ENCODE data around the gene SOD1. TPM values are rescaled to one million over a fixed set of nuclear protein-coding genes. Genes with fewer than 3 reads are reported as not detected.

SOD1 gene
- total RNA-seq, 1 donor from 2014 or later, result 314 TPM

DNA sequence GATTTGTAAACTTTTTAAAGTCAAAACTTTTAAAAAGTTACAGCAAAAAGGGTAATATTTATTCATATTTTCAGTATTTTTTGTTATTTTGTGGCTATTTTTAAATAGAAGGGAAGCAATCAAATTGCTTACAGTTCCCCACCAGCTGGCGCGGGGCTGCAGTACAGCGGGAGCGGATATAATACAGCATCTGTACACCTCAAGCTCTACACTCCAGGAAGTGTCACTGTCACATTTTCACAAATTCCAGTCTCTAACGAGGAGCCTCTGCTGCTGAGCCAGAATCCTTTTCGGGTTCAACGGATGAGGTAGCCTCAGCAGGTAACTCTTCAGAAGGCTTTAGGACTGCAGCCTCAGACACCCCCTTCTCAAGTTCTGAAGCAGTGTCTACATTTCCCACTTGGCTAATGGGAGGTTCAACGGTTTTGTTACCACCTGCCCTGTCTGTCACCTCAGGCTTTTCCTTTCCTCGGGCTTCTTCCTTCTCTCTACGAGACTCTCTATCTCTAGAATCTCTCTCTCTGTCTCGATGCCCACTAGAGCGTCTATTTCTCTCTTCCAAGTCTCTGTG, 11.7 kb downstream of the SOD1 start:
- DNase-seq (ENCODE audit: low read depth), result no peak
- H3K4me3 ChIP-seq (ENCODE audit: low read depth, low read length), result no peak overlapping the region
- TF ChIP-seq, protein P1, sequence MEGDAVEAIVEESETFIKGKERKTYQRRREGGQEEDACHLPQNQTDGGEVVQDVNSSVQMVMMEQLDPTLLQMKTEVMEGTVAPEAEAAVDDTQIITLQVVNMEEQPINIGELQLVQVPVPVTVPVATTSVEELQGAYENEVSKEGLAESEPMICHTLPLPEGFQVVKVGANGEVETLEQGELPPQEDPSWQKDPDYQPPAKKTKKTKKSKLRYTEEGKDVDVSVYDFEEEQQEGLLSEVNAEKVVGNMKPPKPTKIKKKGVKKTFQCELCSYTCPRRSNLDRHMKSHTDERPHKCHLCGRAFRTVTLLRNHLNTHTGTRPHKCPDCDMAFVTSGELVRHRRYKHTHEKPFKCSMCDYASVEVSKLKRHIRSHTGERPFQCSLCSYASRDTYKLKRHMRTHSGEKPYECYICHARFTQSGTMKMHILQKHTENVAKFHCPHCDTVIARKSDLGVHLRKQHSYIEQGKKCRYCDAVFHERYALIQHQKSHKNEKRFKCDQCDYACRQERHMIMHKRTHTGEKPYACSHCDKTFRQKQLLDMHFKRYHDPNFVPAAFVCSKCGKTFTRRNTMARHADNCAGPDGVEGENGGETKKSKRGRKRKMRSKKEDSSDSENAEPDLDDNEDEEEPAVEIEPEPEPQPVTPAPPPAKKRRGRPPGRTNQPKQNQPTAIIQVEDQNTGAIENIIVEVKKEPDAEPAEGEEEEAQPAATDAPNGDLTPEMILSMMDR (conservative IDR thresholded peaks at IDR 0.05; ENCODE audit: low read depth, low read length), result no peak

DNA sequence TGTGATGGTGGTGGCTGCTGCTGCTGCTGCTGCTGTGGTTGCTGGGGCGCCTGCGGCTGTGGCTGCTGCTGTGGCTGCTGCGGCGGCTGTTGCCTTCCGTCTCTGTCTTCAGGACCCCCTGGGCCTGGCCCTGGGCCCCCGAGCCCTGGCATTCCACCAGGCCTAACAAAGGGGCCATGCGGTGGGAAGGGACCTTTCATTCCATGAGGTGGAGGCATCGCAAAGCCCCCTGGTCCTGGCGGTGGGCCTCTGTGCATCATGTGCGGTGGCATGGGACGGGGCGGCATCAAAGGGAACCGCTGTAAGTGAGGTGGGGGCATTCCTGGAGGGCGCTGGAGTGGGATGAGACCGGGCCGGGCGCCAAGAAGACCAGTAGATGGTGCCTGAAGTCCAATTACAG, 12.4 kb downstream of the SOD1 start:
- no peak for DNase-seq (ENCODE audit: low read depth)
- TF ChIP-seq, protein P1 (conservative IDR thresholded peaks at IDR 0.05; ENCODE audit: low read depth, low read length), result no peak
- no peak overlapping the region for H3K4me3 ChIP-seq (ENCODE audit: low read depth, low read length)

DNA sequence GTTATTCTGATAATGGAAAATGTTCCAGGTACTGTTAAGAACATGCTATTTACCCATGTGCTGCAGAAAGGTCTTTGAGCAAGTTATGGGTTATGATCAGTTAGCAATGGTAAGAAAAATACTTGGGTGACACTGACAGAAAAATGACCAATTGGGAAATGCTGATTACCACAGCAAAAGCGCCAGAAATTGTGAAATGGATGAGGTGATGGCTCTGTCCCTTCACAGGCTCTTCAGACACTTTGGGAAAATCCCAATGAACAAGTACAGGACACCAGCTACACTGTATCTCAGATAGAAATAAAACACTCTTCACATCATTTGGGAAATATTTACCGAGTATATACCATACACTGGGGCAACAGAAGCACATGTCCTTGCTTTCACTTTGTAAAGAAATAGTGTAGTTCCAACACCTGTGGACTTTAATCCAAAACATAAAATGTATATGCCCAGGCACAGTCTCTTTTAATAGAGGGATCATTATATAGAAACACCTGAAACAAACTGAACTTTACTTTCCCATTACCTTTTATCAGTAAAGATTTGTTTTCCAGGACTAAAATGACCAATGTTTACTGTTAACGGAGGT, 13.9 kb downstream of the SOD1 start:
- TF ChIP-seq, protein P1 (conservative IDR thresholded peaks at IDR 0.05; ENCODE audit: low read depth, low read length), result no peak
- no peak for DNase-seq (ENCODE audit: low read depth)
- no peak overlapping the region for H3K4me3 ChIP-seq (ENCODE audit: low read depth, low read length)

DNA sequence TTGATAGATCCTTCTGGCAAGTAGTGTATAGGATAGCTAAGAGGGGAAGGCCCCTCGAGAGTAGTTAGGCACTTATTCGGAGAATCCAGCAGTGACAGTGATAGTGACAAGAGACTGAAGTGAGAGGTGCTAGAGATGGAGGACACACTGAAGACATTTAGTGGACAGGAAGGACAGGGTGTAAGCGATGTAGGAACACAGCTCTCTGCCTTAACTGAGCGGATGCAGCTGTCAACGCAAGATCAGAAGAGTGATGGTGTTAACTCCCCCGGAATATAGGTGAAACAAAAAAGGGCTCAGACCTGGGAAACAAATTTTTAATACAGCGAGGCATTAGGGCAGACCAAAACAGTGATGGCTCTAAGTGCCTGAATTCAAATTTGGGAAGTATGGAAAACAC, 15.8 kb downstream of the SOD1 start:
- DNase-seq (ENCODE audit: low read depth), result no peak
- TF ChIP-seq, protein P1 (conservative IDR thresholded peaks at IDR 0.05; ENCODE audit: low read depth, low read length), result no peak
- no peak overlapping the region for H3K4me3 ChIP-seq (ENCODE audit: low read depth, low read length)

DNA sequence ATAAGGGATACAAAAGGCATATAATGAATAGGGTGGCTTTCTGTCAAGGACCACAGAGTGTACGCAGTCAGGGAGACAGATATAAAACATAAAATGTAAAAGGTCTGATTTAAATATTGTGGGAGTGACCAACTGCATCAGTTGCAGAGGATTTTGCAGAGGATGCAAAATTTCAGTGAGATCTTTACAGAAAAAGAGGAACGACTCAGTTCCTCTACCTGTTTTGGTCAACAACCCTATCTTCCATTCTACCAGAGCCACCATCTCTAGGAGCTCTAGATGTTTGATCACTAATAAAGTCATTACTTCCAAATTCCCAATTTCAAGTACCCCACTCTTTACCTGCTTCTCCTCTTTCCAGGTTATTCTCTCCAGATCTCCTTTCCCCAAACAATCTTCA, 16.5 kb downstream of the SOD1 start:
- no peak overlapping the region for H3K4me3 ChIP-seq (ENCODE audit: low read depth, low read length)
- DNase-seq (ENCODE audit: low read depth), result no peak
- TF ChIP-seq, protein P1 (conservative IDR thresholded peaks at IDR 0.05; ENCODE audit: low read depth, low read length), result no peak

DNA sequence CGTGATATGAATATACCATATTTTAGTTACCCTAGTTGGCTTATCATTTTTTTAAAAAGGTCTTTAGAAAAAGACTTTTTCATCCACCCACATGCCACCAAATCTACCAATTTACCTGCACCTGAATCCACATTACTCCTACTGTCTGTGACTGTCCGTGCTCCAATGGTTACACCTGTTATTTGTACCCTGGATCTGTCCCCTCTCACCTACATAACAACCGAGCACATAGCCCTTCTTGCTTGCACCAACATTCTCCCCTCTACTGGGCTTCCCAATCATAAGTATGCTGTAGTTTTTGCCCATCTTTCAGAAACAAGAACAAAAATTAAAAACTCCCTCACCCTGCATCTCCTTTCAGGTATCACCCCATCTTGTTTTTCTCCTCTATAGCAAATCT, 17.6 kb downstream of the SOD1 start:
- no peak for DNase-seq (ENCODE audit: low read depth)
- H3K4me3 ChIP-seq (ENCODE audit: low read depth, low read length), result no peak overlapping the region
- TF ChIP-seq, protein P1 (conservative IDR thresholded peaks at IDR 0.05; ENCODE audit: low read depth, low read length), result no peak

DNA sequence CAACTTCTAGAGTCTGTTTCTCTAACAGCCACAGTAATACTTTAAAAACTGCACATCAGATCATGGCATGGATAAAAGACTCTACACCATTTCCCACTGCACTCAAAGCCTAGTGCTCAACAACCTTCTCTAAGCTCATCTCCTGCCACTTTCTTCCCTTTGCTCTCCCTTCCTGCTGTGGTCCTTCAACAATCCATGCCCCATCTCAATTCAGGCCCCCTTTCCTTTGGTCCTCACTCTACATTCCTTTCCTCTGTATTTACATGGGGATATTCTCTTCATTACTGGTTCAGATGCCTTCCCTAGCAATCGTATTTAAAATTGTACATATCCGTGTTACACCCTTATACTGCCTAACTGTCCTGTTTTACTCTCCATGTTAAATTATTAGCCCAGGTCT, 19.0 kb downstream of the SOD1 start:
- TF ChIP-seq, protein P1 (conservative IDR thresholded peaks at IDR 0.05; ENCODE audit: low read depth, low read length), result no peak
- DNase-seq (ENCODE audit: low read depth), result no peak
- H3K4me3 ChIP-seq (ENCODE audit: low read depth, low read length), result no peak overlapping the region
